ENCODE data around the gene IRF7.

Gene IRF7

DNA sequence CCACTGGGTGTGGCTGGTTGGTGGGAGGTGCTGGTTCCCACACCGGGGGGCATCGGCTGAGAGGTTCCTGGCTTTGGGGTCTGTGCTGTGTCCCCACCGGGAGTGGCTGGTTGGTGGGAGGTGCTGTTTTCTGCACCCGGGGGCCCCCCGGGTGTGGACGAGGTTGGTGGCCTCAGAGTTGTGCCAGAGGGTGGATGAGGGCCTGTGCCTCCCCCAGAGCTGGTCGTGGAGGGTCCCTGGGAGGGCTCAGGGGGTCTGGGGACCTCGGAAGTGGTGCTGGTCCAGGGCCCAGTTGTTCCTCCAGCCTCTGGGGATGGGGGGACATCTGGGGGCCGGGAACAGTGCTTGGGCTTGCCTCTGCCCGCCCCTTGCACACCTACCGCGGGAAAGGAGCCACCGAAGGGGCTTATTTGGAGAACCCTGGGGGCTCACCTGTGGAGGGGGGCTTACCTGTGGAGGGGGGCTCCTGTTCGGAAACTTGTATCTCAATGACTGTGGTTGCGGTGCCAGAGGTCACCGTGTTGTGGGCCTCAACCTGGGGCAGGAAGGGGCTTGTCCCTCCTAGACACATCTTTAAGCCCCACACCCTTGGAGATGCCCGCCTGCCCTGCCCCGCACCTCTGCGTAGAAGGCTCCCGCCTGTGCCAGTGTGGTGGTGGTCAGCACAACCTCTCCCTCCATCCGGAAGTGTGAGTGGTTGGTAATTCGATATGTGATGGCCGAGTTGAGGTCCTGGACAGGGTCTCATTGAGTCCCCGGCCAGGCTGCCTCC is 3.3 kb upstream of the IRF7 start:
- H3K9me3 ChIP-seq (ENCODE audit: insufficient read depth, low read depth, low read length): no peaks in the 10 kb centered on the region
- H3K27me3 ChIP-seq (ENCODE audit: insufficient read depth, low read length): no peaks in the 10 kb centered on the region
- no peak overlapping the region for H3K4me3 ChIP-seq (ENCODE audit: low read length)
- H3K27ac ChIP-seq (ENCODE audit: low read depth, low read length): no peak overlapping the region
- WGBS: 93% methylated on average over 24 of the region's 24 CpGs
- H3K36me3 ChIP-seq (ENCODE audit: insufficient read depth, low read length): peaks cover 7% of the 10 kb centered on the region; the same call in 1 of the 2 replicates
- peaks cover 2% of the 10 kb centered on the region; the same call in 1 of the 2 replicates for H3K4me1 ChIP-seq (ENCODE audit: insufficient read depth, low read length)
- H3K9ac ChIP-seq (ENCODE audit: low read depth, low read length): no peak overlapping the region

- no peak overlapping the region for H3K9ac ChIP-seq (ENCODE audit: low read depth, low read length)
- H3K4me1 ChIP-seq (ENCODE audit: insufficient read depth, low read length): peaks cover 2% of the 10 kb centered on the region; the same call in 1 of the 2 replicates
- 97% methylated on average over 25 of the region's 25 CpGs for WGBS
- no peak overlapping the region for H3K27ac ChIP-seq (ENCODE audit: low read depth, low read length)
- no peaks in the 10 kb centered on the region for H3K9me3 ChIP-seq (ENCODE audit: insufficient read depth, low read depth, low read length)
- no peaks in the 10 kb centered on the region for H3K27me3 ChIP-seq (ENCODE audit: insufficient read depth, low read length)
- H3K36me3 ChIP-seq (ENCODE audit: insufficient read depth, low read length): peaks cover 10% of the 10 kb centered on the region
- H3K4me3 ChIP-seq (ENCODE audit: low read length): no peak overlapping the region
Measured at GRCh38 chr11:617912-618682, 2.3 kb upstream of the IRF7 start.

- no peak overlapping the region for H3K4me3 ChIP-seq (ENCODE audit: low read length)
- H3K4me1 ChIP-seq (ENCODE audit: insufficient read depth, low read length): peaks cover 2% of the 10 kb centered on the region; the same call in 1 of the 2 replicates
- peaks cover 17% of the 10 kb centered on the region for H3K36me3 ChIP-seq (ENCODE audit: insufficient read depth, low read length)
- H3K9ac ChIP-seq (ENCODE audit: low read depth, low read length): no peak overlapping the region
- WGBS: 95% methylated on average over 57 of the region's 57 CpGs
- H3K27me3 ChIP-seq (ENCODE audit: insufficient read depth, low read length): no peaks in the 10 kb centered on the region
- no peaks in the 10 kb centered on the region for H3K9me3 ChIP-seq (ENCODE audit: insufficient read depth, low read depth, low read length)
- H3K27ac ChIP-seq (ENCODE audit: low read depth, low read length): no peak overlapping the region
Measured at GRCh38 chr11:617199-617911, 1.6 kb upstream of the IRF7 start.

- H3K9ac ChIP-seq (ENCODE audit: low read depth, low read length): peak overlapping the region; percentile 79; the same call in 1 of the 2 replicates
- no peak overlapping the region for H3K27ac ChIP-seq (ENCODE audit: low read depth, low read length)
- no peaks in the 10 kb centered on the region for H3K27me3 ChIP-seq (ENCODE audit: insufficient read depth, low read length)
- H3K4me3 ChIP-seq (ENCODE audit: low read length): peak overlapping the region; percentile 70
- WGBS: 91% methylated on average over 39 of the region's 39 CpGs
- H3K36me3 ChIP-seq (ENCODE audit: insufficient read depth, low read length): peaks cover 25% of the 10 kb centered on the region
- no peaks in the 10 kb centered on the region for H3K9me3 ChIP-seq (ENCODE audit: insufficient read depth, low read depth, low read length)
- peaks cover 2% of the 10 kb centered on the region; the same call in 1 of the 2 replicates for H3K4me1 ChIP-seq (ENCODE audit: insufficient read depth, low read length)
Measured at GRCh38 chr11:616320-617198, 809 bp upstream of the IRF7 start.

DNA sequence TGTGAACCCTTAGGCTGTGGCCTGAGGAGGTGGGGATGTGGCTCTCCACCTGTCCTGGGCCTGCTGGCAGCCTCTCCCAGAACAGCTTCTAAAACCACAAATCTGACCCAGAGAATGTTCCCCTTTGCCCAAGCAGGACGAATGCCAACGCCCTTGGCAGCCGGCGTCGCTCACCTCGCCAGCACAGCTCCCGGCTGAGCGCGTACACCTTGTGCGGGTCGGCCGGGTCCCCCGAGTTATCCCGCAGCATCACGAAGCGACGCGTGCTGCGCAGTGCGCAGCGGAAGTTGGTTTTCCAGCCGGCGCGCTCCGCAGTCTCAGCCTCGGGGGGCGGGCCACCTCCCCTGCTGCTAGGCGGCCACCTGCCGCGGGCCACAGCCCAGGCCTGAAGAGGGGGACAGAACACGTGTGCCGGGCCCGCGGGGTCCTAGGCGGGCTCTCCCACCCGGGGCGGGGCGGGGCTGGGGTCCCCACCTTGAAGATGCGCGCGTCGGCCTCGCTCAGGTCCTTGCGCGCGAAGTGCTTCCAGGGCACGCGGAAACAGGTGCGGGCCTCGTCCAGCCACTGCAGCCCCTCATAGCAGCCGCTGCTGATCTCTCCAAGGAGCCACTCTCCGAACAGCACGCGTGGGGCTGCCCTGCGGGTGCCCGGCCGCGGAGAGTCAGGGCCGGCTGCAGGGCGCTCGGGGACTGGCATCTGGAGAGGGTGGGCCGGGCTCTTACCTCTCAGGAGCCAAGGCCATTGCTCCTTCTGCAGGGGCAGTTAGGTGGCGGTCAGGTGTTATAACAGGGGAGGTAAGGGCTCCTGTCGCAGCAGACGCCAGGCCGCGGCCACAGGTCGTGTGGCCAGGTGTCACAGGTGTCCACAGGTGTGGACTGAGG is 887 bp downstream of the IRF7 start:
- Histone ChIP-seq H3K27ac (ENCODE audit: low read depth, low read length) (peak overlapping the region; percentile 84), H3K4me1 (ENCODE audit: insufficient read depth, low read length) (peaks cover 2% of the 10 kb centered on the region; the same call in 1 of the 2 replicates), H3K36me3 (ENCODE audit: insufficient read depth, low read length) (peaks cover 42% of the 10 kb centered on the region), H3K9ac (ENCODE audit: low read depth, low read length) (peak overlapping the region; percentile 79), H3K27me3 (ENCODE audit: insufficient read depth, low read length) (no peaks in the 10 kb centered on the region), H3K4me3 (ENCODE audit: low read length) (peak overlapping the region; percentile 70), H3K9me3 (ENCODE audit: insufficient read depth, low read depth, low read length) (no peaks in the 10 kb centered on the region)
- 87% methylated on average over 68 of the region's 68 CpGs for WGBS

- H3K9ac ChIP-seq (ENCODE audit: low read depth, low read length): no peak overlapping the region
- 86% methylated on average over 13 of the region's 14 CpGs for WGBS
- peaks cover 2% of the 10 kb centered on the region; the same call in 1 of the 2 replicates for H3K4me1 ChIP-seq (ENCODE audit: insufficient read depth, low read length)
- no peaks in the 10 kb centered on the region for H3K27me3 ChIP-seq (ENCODE audit: insufficient read depth, low read length)
- no peak overlapping the region for H3K4me3 ChIP-seq (ENCODE audit: low read length)
- H3K9me3 ChIP-seq (ENCODE audit: insufficient read depth, low read depth, low read length): no peaks in the 10 kb centered on the region
- no peak overlapping the region for H3K27ac ChIP-seq (ENCODE audit: low read depth, low read length)
- H3K36me3 ChIP-seq (ENCODE audit: insufficient read depth, low read length): peaks cover 48% of the 10 kb centered on the region
Measured at GRCh38 chr11:614021-614622, 1.6 kb downstream of the IRF7 start.

DNA sequence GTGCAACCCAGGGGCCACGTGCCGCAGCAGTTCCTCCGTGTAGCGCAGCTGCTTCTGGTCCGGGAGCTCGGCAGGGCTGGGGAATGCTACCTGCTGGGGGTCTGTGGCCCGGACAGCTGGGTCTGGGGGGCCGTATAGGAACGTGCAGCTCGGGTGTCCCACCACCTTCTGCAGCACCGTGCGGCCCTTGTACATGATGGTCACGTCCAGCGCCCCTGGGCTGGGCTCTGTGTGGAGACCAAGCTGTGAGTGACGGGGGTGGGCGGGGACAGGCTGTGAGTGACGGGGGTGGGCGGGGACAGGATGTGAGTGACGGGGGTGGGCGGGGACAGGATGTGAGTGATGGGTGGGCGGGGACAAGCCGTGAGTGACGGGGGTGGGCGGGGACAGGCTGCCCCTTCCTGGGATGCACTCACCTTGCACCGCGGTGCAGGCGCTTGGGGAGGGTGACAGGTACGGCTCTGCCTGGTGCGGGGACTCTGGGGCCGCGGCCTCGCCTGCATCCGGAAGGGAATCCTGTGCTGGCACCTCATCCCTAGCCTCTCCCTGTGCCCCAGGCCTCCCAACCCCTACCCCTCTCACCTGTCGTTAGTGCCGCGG is 2.3 kb downstream of the IRF7 start:
- no peak overlapping the region for H3K4me3 ChIP-seq (ENCODE audit: low read length)
- H3K27me3 ChIP-seq (ENCODE audit: insufficient read depth, low read length): no peaks in the 10 kb centered on the region
- peaks cover 2% of the 10 kb centered on the region; the same call in 1 of the 2 replicates for H3K4me1 ChIP-seq (ENCODE audit: insufficient read depth, low read length)
- no peak overlapping the region for H3K9ac ChIP-seq (ENCODE audit: low read depth, low read length)
- H3K27ac ChIP-seq (ENCODE audit: low read depth, low read length): no peak overlapping the region; the same call in 1 of the 2 replicates
- H3K9me3 ChIP-seq (ENCODE audit: insufficient read depth, low read depth, low read length): no peaks in the 10 kb centered on the region
- 34% methylated on average over 34 of the region's 36 CpGs for WGBS
- H3K36me3 ChIP-seq (ENCODE audit: insufficient read depth, low read length): peaks cover 55% of the 10 kb centered on the region

DNA sequence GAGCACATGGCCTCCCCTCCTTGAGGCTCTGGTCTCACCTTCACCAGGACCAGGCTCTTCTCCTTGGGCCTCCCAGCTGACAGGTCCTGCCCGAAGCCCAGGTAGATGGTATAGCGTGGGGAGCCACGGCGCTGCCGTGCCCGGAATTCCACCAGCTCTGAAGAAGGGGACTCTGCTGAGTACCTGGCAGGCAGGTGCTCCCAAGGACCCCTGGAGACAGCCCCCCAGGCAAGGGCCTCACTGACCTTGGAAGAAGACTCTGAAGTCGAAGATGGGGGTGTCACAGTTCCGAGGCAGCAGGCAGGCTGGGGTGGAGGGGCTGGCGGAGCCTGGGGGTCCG is 2.8 kb downstream of the IRF7 start:
- Histone ChIP-seq H3K36me3 (ENCODE audit: insufficient read depth, low read length) (peaks cover 55% of the 10 kb centered on the region), H3K9me3 (ENCODE audit: insufficient read depth, low read depth, low read length) (no peaks in the 10 kb centered on the region), H3K4me3 (ENCODE audit: low read length) (no peak overlapping the region), H3K4me1 (ENCODE audit: insufficient read depth, low read length) (peaks cover 2% of the 10 kb centered on the region; the same call in 1 of the 2 replicates), H3K27me3 (ENCODE audit: insufficient read depth, low read length) (no peaks in the 10 kb centered on the region), H3K27ac (ENCODE audit: low read depth, low read length) (no peak overlapping the region; the same call in 1 of the 2 replicates), H3K9ac (ENCODE audit: low read depth, low read length) (no peak overlapping the region)
- 95% methylated on average over 10 of the region's 10 CpGs for WGBS

GRCh38 chr11:612201-612960 is 3.4 kb downstream of the IRF7 start:
- 88% methylated on average over 27 of the region's 27 CpGs for WGBS
- peaks cover 2% of the 10 kb centered on the region; the same call in 1 of the 2 replicates for H3K4me1 ChIP-seq (ENCODE audit: insufficient read depth, low read length)
- no peak overlapping the region; the same call in 1 of the 2 replicates for H3K27ac ChIP-seq (ENCODE audit: low read depth, low read length)
- peaks cover 61% of the 10 kb centered on the region for H3K36me3 ChIP-seq (ENCODE audit: insufficient read depth, low read length)
- no peaks in the 10 kb centered on the region for H3K9me3 ChIP-seq (ENCODE audit: insufficient read depth, low read depth, low read length)
- no peak overlapping the region for H3K4me3 ChIP-seq (ENCODE audit: low read length)
- no peak overlapping the region for H3K9ac ChIP-seq (ENCODE audit: low read depth, low read length)
- no peaks in the 10 kb centered on the region for H3K27me3 ChIP-seq (ENCODE audit: insufficient read depth, low read length)

All from HUES64 (cell line).